ENCODE data around the gene TC2N.

GRCh38 chr14:91748049-91748448 lies 119.3 kb downstream of the TC2N start:
- no peak for TF ChIP-seq POLR2AphosphoS5 (IDR thresholded peaks at IDR 0.05; ENCODE audit: low read depth, low read length)
- TF ChIP-seq SIN3A (IDR thresholded peaks at IDR 0.05; ENCODE audit: borderline replicate concordance, insufficient read depth, low read length) = no peak
- TF ChIP-seq TAF1 (IDR thresholded peaks at IDR 0.05; ENCODE audit: borderline replicate concordance, insufficient read depth, low read length) = no peak
- TF ChIP-seq REST (IDR thresholded peaks at IDR 0.05; ENCODE audit: insufficient read depth in 1 of 2, low read depth in 2 of 2, low read length in 2 of 2) = no peak

Data from PFSK-1 (cell line).